WTC11 (cell line): ENCODE results near the gene SPAG9. TPM values are rescaled to one million over a fixed set of nuclear protein-coding genes. Genes with fewer than 3 reads are reported as not detected.
A peak's percentile ranks its signal among the peaks of the same experiment; 100 is the strongest.

Source experiments
- ATAC-seq: fragments of 200-7000 bp; cut with Tn5 transposase; 2 replicates; pipeline ENCODE4 v1.10.0; 2021; ENCODE audit warnings: mild to moderate bottlenecking, moderate library complexity
- CTCF ChIA-PET: fragments of 300-600 bp; sonication (Branson Sonifier 250); formaldehyde crosslinking; loops from one replicate; lab custom pipeline; 2021; ENCODE audit warnings: antibody characterized with exemption; lab: Charles Lee
- POLR2A ChIA-PET: fragments of 350-600 bp; sonication (Branson Sonifier 250); formaldehyde crosslinking; loops from one replicate; lab custom pipeline; 2021; ENCODE audit warnings: antibody characterized with exemption; lab: Charles Lee
- DNase-seq: peaks from one replicate; pipeline ENCODE4 v3.0.0; 2021; ENCODE audit warnings: low spot score
- H3K27ac Mint-ChIP-seq: 2 replicates; pipeline ENCODE4 v1.8.0; 2021; ENCODE audit warnings: mixed read lengths
- H3K27me3 Mint-ChIP-seq: 2 replicates; pipeline ENCODE4 v1.8.0; 2021; ENCODE audit warnings: low read depth, mild to moderate bottlenecking, moderate library complexity, mixed read lengths
- H3K36me3 Mint-ChIP-seq: 2 replicates; pipeline ENCODE4 v1.8.0; 2021; ENCODE audit warnings: mixed read lengths
- H3K4me1 Mint-ChIP-seq: 2 replicates; pipeline ENCODE4 v1.8.0; 2022; ENCODE audit warnings: mixed read lengths
- H3K4me3 Mint-ChIP-seq: 2 replicates; pipeline ENCODE4 v1.8.0; 2021; ENCODE audit warnings: mild to moderate bottlenecking, moderate library complexity, mixed read lengths
- H3K9me3 Mint-ChIP-seq: 2 replicates; pipeline ENCODE4 v1.8.0; 2021; ENCODE audit warnings: mixed read lengths
- ATF1 ChIP-seq: sonication (generic); formaldehyde crosslinking; IDR thresholded peaks from 2 replicates; pipeline ENCODE4 v1.8.1; 2023; ENCODE audit warnings: mild to moderate bottlenecking, moderate library complexity, missing genetic modification reagents
- ATF3 ChIP-seq: sonication (generic); formaldehyde crosslinking; conservative IDR thresholded peaks from 2 replicates; pipeline ENCODE4 v1.8.1; 2022; ENCODE audit warnings: mild to moderate bottlenecking, missing genetic modification reagents
- CBFB ChIP-seq: sonication (generic); formaldehyde crosslinking; IDR thresholded peaks from 2 replicates; pipeline ENCODE4 v1.8.1; 2022; ENCODE audit warnings: mild to moderate bottlenecking, low read depth, missing genetic modification reagents
- CREB1 ChIP-seq: sonication (generic); formaldehyde crosslinking; IDR thresholded peaks from 2 replicates; pipeline ENCODE4 v1.8.0; 2023; ENCODE audit warnings: mild to moderate bottlenecking, missing genetic modification reagents
- CTCF ChIP-seq: fragments of 200-600 bp; IDR thresholded peaks from 2 replicates; pipeline ENCODE4 v1.8.0; 2022; ENCODE audit warnings: antibody characterized with exemption
- E2F1 ChIP-seq: sonication (generic); formaldehyde crosslinking; IDR thresholded peaks from 2 replicates; pipeline ENCODE4 v1.8.0; 2022; ENCODE audit warnings: mild to moderate bottlenecking, missing genetic modification reagents
- ESRRA ChIP-seq: sonication (generic); formaldehyde crosslinking; IDR thresholded peaks from 2 replicates; pipeline ENCODE4 v1.8.1; 2022; ENCODE audit warnings: mild to moderate bottlenecking, missing genetic modification reagents, borderline replicate concordance
- FOXP1 ChIP-seq: sonication (generic); formaldehyde crosslinking; IDR thresholded peaks from 2 replicates; pipeline ENCODE4 v1.8.0; 2022; ENCODE audit warnings: missing genetic modification reagents, mild to moderate bottlenecking, moderate library complexity, borderline replicate concordance
- GABPB1 ChIP-seq: sonication (generic); formaldehyde crosslinking; IDR thresholded peaks from 2 replicates; pipeline ENCODE4 v1.8.1; 2023; ENCODE audit warnings: mild to moderate bottlenecking, missing genetic modification reagents
- IRF1 ChIP-seq: sonication (generic); formaldehyde crosslinking; IDR thresholded peaks from 2 replicates; pipeline ENCODE4 v1.8.0; 2023; ENCODE audit warnings: missing genetic modification reagents
- IRF2 ChIP-seq: sonication (generic); formaldehyde crosslinking; IDR thresholded peaks from 2 replicates; pipeline ENCODE4 v1.8.0; 2022; ENCODE audit warnings: low read depth, missing genetic modification reagents, borderline replicate concordance
- JAZF1 ChIP-seq: fragments of 250-450 bp; sonication (Bioruptor Pico); IDR thresholded peaks from 2 replicates; pipeline ENCODE4 v1.9.0; 2021; ENCODE audit warnings: moderate library complexity, mild to moderate bottlenecking, inconsistent platforms
- JUN ChIP-seq: sonication (generic); formaldehyde crosslinking; IDR thresholded peaks from 2 replicates; pipeline ENCODE4 v1.8.0; 2023; ENCODE audit warnings: mild to moderate bottlenecking, missing genetic modification reagents
- MYBL2 ChIP-seq: sonication (generic); formaldehyde crosslinking; IDR thresholded peaks from 2 replicates; pipeline ENCODE4 v1.8.1; 2023; ENCODE audit warnings: mild to moderate bottlenecking, moderate library complexity, missing genetic modification reagents
- NR2C2 ChIP-seq: sonication (generic); formaldehyde crosslinking; IDR thresholded peaks from 2 replicates; pipeline ENCODE4 v1.8.0; 2022; ENCODE audit warnings: mild to moderate bottlenecking, missing genetic modification reagents
- TEAD4 ChIP-seq: sonication (generic); formaldehyde crosslinking; IDR thresholded peaks from 2 replicates; pipeline ENCODE4 v1.8.0; 2022; ENCODE audit warnings: mild to moderate bottlenecking, missing genetic modification reagents
- TP53 ChIP-seq: sonication (generic); formaldehyde crosslinking; IDR thresholded peaks from 2 replicates; pipeline ENCODE4 v1.8.1; 2023; ENCODE audit warnings: mild to moderate bottlenecking, missing genetic modification reagents
- ZNF138 ChIP-seq: sonication (generic); formaldehyde crosslinking; conservative IDR thresholded peaks from 2 replicates; pipeline ENCODE4 v1.8.1; 2022; ENCODE audit warnings: mild to moderate bottlenecking, moderate library complexity, missing genetic modification reagents
- ZNF232 ChIP-seq: sonication (generic); formaldehyde crosslinking; IDR thresholded peaks from 2 replicates; pipeline ENCODE4 v1.8.0; 2022; ENCODE audit warnings: mild to moderate bottlenecking, missing genetic modification reagents
- ZNF281 ChIP-seq: sonication (generic); formaldehyde crosslinking; IDR thresholded peaks from 2 replicates; pipeline ENCODE4 v1.8.0; 2023; ENCODE audit warnings: mild to moderate bottlenecking, missing genetic modification reagents
- ZNF396 ChIP-seq: fragments of 250-450 bp; sonication (Bioruptor Pico); IDR thresholded peaks from 2 replicates; pipeline ENCODE4 v1.8.0; 2021; ENCODE audit warnings: mild to moderate bottlenecking, moderate library complexity, borderline replicate concordance
- ZNF416 ChIP-seq: fragments of 250-450 bp; sonication (Bioruptor Pico); IDR thresholded peaks from 2 replicates; pipeline ENCODE4 v1.9.0; 2021; ENCODE audit warnings: mild to moderate bottlenecking, inconsistent platforms
- ZNF425 ChIP-seq: fragments of 250-450 bp; sonication (Bioruptor Pico); conservative IDR thresholded peaks from 2 replicates; pipeline ENCODE4 v1.9.0; 2021; ENCODE audit warnings: mild to moderate bottlenecking
- total RNA-seq: library from RNA; stranded (reverse); gene quantifications from 3 replicates; pipeline ENCODE4 v1.2.3, GENCODE V29; 2021

The SPAG9 gene
- total RNA-seq, 1 experiment from 2014 or later, result 51.9 TPM

- TF ChIP-seq ZNF425 (CRISPR knock-in tag) (no peak), GABPB1 (CRISPR knock-in tag) (peak; percentile 63), E2F1 (CRISPR knock-in tag) (no peak), ATF1 (CRISPR knock-in tag) (no peak), ZNF416 (CRISPR knock-in tag) (no peak)
- TF ChIP-seq, all 79 proteins: peak for 5
Measured at GRCh38 chr17:51166987-51167931, 46.6 kb upstream of the SPAG9 start (continued).

GRCh38 chr17:51166198-51166986 is 45.7 kb upstream of the SPAG9 start, which contains the start of gene NME2:
Gene NME2, plus strand, starts transcription at chr17:51166411. Its CDS starts 420 bp downstream, at chr17:51166831.
- Mint-ChIP-seq H3K36me3 (peaks cover 54% of the 10 kb centered on the region), H3K4me3 (peak within 1 kb of the TSS; percentile 93), H3K27me3 (no peaks in the 10 kb centered on the region), H3K9me3 (no peaks in the 10 kb centered on the region), H3K27ac (peak within 1 kb of the TSS; percentile 97), H3K4me1 (peaks cover 16% of the 10 kb centered on the region)
- ChIA-PET POLR2A (interaction anchor here (1.3 to 2.4 kb wide), 5 partner anchors 11 to 299 kb away, joined by 3 to 15 read pairs (median 5); partner anchors contain the start of genes NME1 and SPAG9), CTCF (interaction anchor here (0.5 to 2.2 kb wide), 8 partner anchors 13 to 166 kb away, joined by 3 to 17 read pairs (median 4); partner anchors contain the start of genes MBTD1 and NME1)
- ATAC-seq (peak; percentile 89), DNase-seq (peak; percentile 92)
- no peak for TF ChIP-seq ZNF396 (CRISPR knock-in tag)
- peak; percentile 69; the same call in 1 of the 2 replicates for TF ChIP-seq IRF1
- no peak for TF ChIP-seq ZNF138
- TF ChIP-seq ATF3, result no peak
- no peak for TF ChIP-seq NR2C2
- TF ChIP-seq ESRRA (CRISPR knock-in tag), result peak; percentile 39; the same call in 1 of the 2 replicates
- TF ChIP-seq ZNF232 (CRISPR knock-in tag), result no peak
- TF ChIP-seq TP53, result 0 out of 2 replicates have a peak, but pooled peaks have one; percentile 52
- peak; percentile 72 for TF ChIP-seq FOXP1
- TF ChIP-seq CREB1 (CRISPR knock-in tag), result no peak
- TF ChIP-seq IRF2, result no peak
- no peak for TF ChIP-seq ZNF281 (CRISPR knock-in tag)
- no peak for TF ChIP-seq CTCF
- peak; percentile 63; the same call in 1 of the 2 replicates for TF ChIP-seq MYBL2 (CRISPR knock-in tag)
- TF ChIP-seq JAZF1 (CRISPR knock-in tag), result no peak
- no peak for TF ChIP-seq TEAD4
- no peak for TF ChIP-seq CBFB (CRISPR knock-in tag)
- TF ChIP-seq E2F1 (CRISPR knock-in tag), result no peak
- peak; percentile 69; the same call in 1 of the 2 replicates for TF ChIP-seq JUN (CRISPR knock-in tag)
